BE2C (cell line): ENCODE results near the gene ADGRL3.

Source experiments
- DNase-seq: peaks from one replicate; pipeline ENCODE4 v3.0.0-alpha.2; 2020
- H3K27me3 ChIP-seq: fragments of 250-450 bp; sonication (Bioruptor Pico); 2 replicates; pipeline ENCODE4 v1.5.1; 2020; ENCODE audit warnings: mild to moderate bottlenecking
- H3K36me3 ChIP-seq: fragments of 250-450 bp; sonication (Bioruptor Pico); 2 replicates; pipeline ENCODE4 v1.5.1; 2020; ENCODE audit warnings: mild to moderate bottlenecking
- H3K4me1 ChIP-seq: fragments of 250-450 bp; sonication (Bioruptor Pico); 2 replicates; pipeline ENCODE4 v1.5.1; 2020
- H3K4me3 ChIP-seq: 2 replicates; pipeline ENCODE4 v1.5.1; 2011; ENCODE audit warnings: low read depth, low read length
- H3K9me3 ChIP-seq: fragments of 250-450 bp; sonication (Bioruptor Pico); 2 replicates; pipeline ENCODE4 v1.5.1; 2020
- TF ChIP-seq, protein P1 (sequence below): IDR thresholded peaks from 2 replicates; pipeline ENCODE4 v1.5.1; 2012; ENCODE audit warnings: mild to moderate bottlenecking, low read depth, low read length

Gene ADGRL3

GRCh38 chr4:61671599-61671998 is 471.5 kb downstream of the ADGRL3 start:
- H3K4me1 ChIP-seq = no peaks in the 10 kb centered on the region
- TF ChIP-seq, protein P1, sequence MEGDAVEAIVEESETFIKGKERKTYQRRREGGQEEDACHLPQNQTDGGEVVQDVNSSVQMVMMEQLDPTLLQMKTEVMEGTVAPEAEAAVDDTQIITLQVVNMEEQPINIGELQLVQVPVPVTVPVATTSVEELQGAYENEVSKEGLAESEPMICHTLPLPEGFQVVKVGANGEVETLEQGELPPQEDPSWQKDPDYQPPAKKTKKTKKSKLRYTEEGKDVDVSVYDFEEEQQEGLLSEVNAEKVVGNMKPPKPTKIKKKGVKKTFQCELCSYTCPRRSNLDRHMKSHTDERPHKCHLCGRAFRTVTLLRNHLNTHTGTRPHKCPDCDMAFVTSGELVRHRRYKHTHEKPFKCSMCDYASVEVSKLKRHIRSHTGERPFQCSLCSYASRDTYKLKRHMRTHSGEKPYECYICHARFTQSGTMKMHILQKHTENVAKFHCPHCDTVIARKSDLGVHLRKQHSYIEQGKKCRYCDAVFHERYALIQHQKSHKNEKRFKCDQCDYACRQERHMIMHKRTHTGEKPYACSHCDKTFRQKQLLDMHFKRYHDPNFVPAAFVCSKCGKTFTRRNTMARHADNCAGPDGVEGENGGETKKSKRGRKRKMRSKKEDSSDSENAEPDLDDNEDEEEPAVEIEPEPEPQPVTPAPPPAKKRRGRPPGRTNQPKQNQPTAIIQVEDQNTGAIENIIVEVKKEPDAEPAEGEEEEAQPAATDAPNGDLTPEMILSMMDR = no peak
- no peak for DNase-seq

GRCh38 chr4:61675464-61675863 is 475.3 kb downstream of the ADGRL3 start:
- H3K9me3 ChIP-seq = no peaks in the 10 kb centered on the region
- H3K4me1 ChIP-seq = no peaks in the 10 kb centered on the region
- H3K36me3 ChIP-seq = no peaks in the 10 kb centered on the region
- no peaks in the 10 kb centered on the region for H3K27me3 ChIP-seq
- TF ChIP-seq, protein P1 = no peak
- H3K4me3 ChIP-seq = no peak overlapping the region
- DNase-seq = no peak

More at GRCh38 chr4:61671599-61671998, 471.5 kb downstream of the ADGRL3 start:
- Histone ChIP-seq H3K4me3 (no peak overlapping the region), H3K27me3 (no peaks in the 10 kb centered on the region), H3K36me3 (no peaks in the 10 kb centered on the region), H3K9me3 (no peaks in the 10 kb centered on the region)

DNA sequence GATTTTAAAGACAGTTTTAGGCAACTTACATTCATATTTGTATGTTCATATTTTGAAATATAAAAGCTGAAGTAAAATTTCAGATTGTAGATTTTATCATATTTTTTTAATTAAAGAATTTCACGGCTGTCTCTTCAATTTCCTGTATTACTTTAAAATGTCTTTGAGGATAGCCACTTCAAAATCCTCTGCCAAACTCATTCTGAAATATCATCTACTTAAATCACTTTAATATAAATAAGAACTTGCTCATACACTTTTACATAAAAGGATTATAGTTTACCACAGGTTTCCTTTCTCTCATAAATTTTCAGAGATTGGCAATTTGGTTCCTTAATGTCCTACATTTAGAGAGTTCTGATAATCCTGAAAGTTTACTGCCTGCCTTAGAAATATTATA is 478.2 kb downstream of the ADGRL3 start:
- no peaks in the 10 kb centered on the region for H3K27me3 ChIP-seq
- no peak overlapping the region for H3K4me3 ChIP-seq
- no peaks in the 10 kb centered on the region for H3K36me3 ChIP-seq
- no peaks in the 10 kb centered on the region for H3K4me1 ChIP-seq
- no peak for DNase-seq
- TF ChIP-seq, protein P1 = no peak
- H3K9me3 ChIP-seq = no peaks in the 10 kb centered on the region

GRCh38 chr4:61693520-61693919 is 493.4 kb downstream of the ADGRL3 start:
- no peaks in the 10 kb centered on the region for H3K9me3 ChIP-seq
- H3K36me3 ChIP-seq = no peaks in the 10 kb centered on the region
- no peak overlapping the region for H3K4me3 ChIP-seq
- H3K4me1 ChIP-seq = no peaks in the 10 kb centered on the region
- TF ChIP-seq, protein P1 = no peak
- no peaks in the 10 kb centered on the region for H3K27me3 ChIP-seq
- no peak for DNase-seq

GRCh38 chr4:61714387-61714911 is 514.3 kb downstream of the ADGRL3 start:
- no peak for DNase-seq
- TF ChIP-seq, protein P1 = no peak

DNA sequence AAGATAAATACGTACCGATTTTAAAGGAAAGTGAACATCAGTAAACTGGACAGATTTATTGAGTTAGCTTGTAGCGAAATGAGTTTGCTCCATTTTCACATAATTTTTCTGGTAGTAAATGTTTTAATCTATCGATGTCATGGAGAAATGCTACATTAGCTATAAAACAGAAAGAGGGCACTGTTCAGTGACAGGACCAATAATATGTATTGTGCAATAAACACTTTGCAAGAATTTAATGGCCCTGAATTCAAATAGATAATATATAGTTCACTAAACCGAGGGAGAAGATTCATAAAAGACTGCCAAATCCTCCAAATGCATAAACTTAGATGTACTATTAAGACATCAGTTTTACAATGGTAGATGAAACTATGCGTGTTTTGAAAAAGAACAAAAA is 516.3 kb downstream of the ADGRL3 start:
- no peak overlapping the region for H3K4me3 ChIP-seq
- no peak for DNase-seq
- TF ChIP-seq, protein P1 = no peak
- no peaks in the 10 kb centered on the region for H3K4me1 ChIP-seq
- H3K27me3 ChIP-seq = no peaks in the 10 kb centered on the region
- no peaks in the 10 kb centered on the region for H3K36me3 ChIP-seq
- H3K9me3 ChIP-seq = no peaks in the 10 kb centered on the region

More at GRCh38 chr4:61714387-61714911, 514.3 kb downstream of the ADGRL3 start:
- Histone ChIP-seq H3K27me3 (no peaks in the 10 kb centered on the region), H3K36me3 (no peaks in the 10 kb centered on the region), H3K9me3 (no peaks in the 10 kb centered on the region), H3K4me3 (no peak overlapping the region), H3K4me1 (no peaks in the 10 kb centered on the region)
